Measurements from ENCODE around the gene PCNX3.

GRCh38 chr11:65650547-65651338, 35.2 kb downstream of the PCNX3 start:
- TF ChIP-seq POLR2AphosphoS5 (IDR thresholded peaks at IDR 0.05; ENCODE audit: low read depth, low read length) (no peak), TAF1 (IDR thresholded peaks at IDR 0.05; ENCODE audit: borderline replicate concordance, low read depth, low read length) (no peak), POLR2A (IDR thresholded peaks at IDR 0.05; ENCODE audit: low read depth, low read length) (no peak)
